Ascending aorta (tissue), 2 donors: ENCODE results near the gene SKIC3. TPM values are rescaled to one million over a fixed set of nuclear protein-coding genes. Genes with fewer than 3 reads are reported as not detected.
A peak's percentile ranks its signal among the peaks of the same experiment; 100 is the strongest.

Experiments
- DNase-seq, 2 donors: peaks; one replicate each; pipeline ENCODE4 v3.0.0-alpha.2; 2019; ENCODE audit warnings: low spot score in 2 of 2
- H3K27ac ChIP-seq, 2 donors: fragments of 200-600 bp; sonication (generic); one replicate each; pipeline ENCODE4 v1.5.1; 2016 to 2017; ENCODE audit warnings: mild to moderate bottlenecking in 1 of 2
- H3K27me3 ChIP-seq: fragments of 200-600 bp; sonication (generic); one replicate; pipeline ENCODE4 v1.5.1; 2017
- H3K36me3 ChIP-seq, 2 donors: fragments of 200-600 bp; sonication (generic); one replicate each; pipeline ENCODE4 v1.5.1; 2016
- H3K4me1 ChIP-seq, 2 donors: fragments of 200-600 bp; sonication (generic); one replicate each; pipeline ENCODE4 v1.5.1; 2016 to 2017; ENCODE audit warnings: mild to moderate bottlenecking in 1 of 2
- H3K4me3 ChIP-seq, 2 donors: fragments of 200-600 bp; sonication (generic); one replicate each; pipeline ENCODE4 v1.5.1; 2016 to 2017; ENCODE audit warnings: mild to moderate bottlenecking in 1 of 2
- H3K9me3 ChIP-seq, 2 donors: fragments of 200-600 bp; sonication (generic); one replicate each; pipeline ENCODE4 v1.5.1; 2016
- CTCF ChIP-seq, 3 experiments: fragments of 200-600 bp in 2 of 3; fragments of 450-650 bp in 1 of 3; sonication (generic) in 2 of 3; IDR thresholded peaks; one replicate each; pipeline ENCODE4 v1.5.1; 2016 to 2019; ENCODE audit warnings: antibody characterized with exemption in 3 of 3, mild to moderate bottlenecking in 1 of 3, moderate library complexity in 1 of 3
- intact Hi-C: fragments of 100-400 bp; cut with DNase I; formaldehyde crosslinking; loops from one replicate; pipeline ENCODE4 v1.15.1; 2023
- total RNA-seq: library from RNA; depleted of rRNA; stranded (reverse); fragments of >200 nt; gene quantifications from one replicate; pipeline ENCODE4 v1.1.0, GENCODE V29; 2016

Gene SKIC3
- total RNA-seq, 1 donor from 2014 or later = 12.7 TPM

DNA sequence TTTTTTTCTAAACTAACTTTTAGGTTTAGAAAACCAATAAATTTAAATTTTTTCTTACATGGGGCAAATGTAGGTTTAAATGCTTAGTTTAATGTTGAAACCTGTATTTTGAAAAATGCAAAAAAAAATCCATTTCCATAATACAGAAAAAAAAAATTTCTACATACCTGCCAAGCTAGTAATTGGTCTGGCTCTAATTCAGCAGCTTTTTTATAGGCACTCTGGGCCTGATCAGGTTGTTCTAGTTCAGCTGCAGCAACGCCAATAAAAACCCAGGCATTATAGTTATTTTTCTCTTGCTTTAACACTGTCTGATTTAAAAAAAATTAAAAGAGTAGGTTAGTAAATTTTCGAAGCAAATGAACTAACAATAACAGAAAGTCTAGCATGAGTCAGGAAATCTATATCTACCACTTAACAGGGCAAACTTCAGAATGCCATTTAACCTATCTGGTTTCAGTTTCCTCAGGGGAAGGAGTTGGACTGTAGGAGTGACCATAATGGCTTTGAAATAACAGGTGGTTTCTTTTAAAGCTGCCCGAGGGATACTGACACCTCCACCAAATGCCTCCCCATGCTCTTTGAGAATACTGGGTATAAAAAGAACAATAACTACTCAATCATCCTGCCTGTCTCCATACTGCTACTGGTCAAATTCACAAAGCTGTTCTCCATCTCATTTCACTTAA lies 11.6 kb downstream of the SKIC3 start:
- Histone ChIP-seq H3K4me1 (peaks cover 0 to 5% of the 10 kb centered on the region in 2 donors), H3K36me3 (peaks cover 54 to 74% of the 10 kb centered on the region in 2 donors), H3K4me3 (no peak overlapping the region), H3K27ac (peak overlapping the region in 1 of 2 donors; percentile 23), H3K9me3 (no peaks in the 10 kb centered on the region), H3K27me3 (no peaks in the 10 kb centered on the region)
- intact Hi-C loops = no loop called here
- TF ChIP-seq CTCF (IDR thresholded peaks at IDR 0.05) = no peak
- no peak for DNase-seq

- Histone ChIP-seq H3K9me3 (no peaks in the 10 kb centered on the region), H3K4me1 (no peaks in the 10 kb centered on the region), H3K27ac (no peak overlapping the region), H3K4me3 (no peak overlapping the region), H3K27me3 (no peaks in the 10 kb centered on the region), H3K36me3 (peaks cover 33 to 53% of the 10 kb centered on the region in 2 donors)
- no peak for TF ChIP-seq CTCF (IDR thresholded peaks at IDR 0.05)
- no peak for DNase-seq
- intact Hi-C loops = no loop called here
Measured at GRCh38 chr5:95537501-95537900, 17.3 kb downstream of the SKIC3 start.

GRCh38 chr5:95533761-95534160 lies 21.0 kb downstream of the SKIC3 start:
- Histone ChIP-seq H3K27ac (peak overlapping the region in 1 of 2 donors; percentile 54), H3K4me1 (no peaks in the 10 kb centered on the region), H3K27me3 (no peaks in the 10 kb centered on the region), H3K4me3 (no peak overlapping the region), H3K36me3 (peaks cover 10 to 28% of the 10 kb centered on the region in 2 donors), H3K9me3 (no peaks in the 10 kb centered on the region)
- DNase-seq = no peak
- intact Hi-C loops = no loop called here
- no peak for TF ChIP-seq CTCF (IDR thresholded peaks at IDR 0.05)

DNA sequence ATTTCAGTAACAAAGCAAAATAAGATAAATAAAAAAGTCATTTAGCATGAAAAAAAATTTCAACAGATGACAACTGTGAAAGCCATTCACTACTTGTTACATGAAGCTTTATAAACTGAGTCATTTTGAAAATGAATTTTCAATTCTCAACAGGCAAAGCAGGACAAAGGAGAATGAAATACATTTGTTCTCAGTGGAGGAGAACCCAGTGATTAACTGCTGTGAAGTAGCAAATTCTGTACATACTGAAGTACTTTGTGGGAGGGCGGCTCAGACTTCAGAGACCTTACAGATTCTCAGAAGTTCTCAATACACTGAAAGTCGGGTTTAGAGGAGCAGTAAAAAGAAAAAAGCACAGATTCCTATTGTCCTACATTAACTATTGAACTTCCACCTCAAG lies 21.7 kb downstream of the SKIC3 start:
- DNase-seq = no peak
- H3K36me3 ChIP-seq = peaks cover 17 to 34% of the 10 kb centered on the region in 2 donors

GRCh38 chr5:95532415-95532814 lies 22.4 kb downstream of the SKIC3 start:
- peaks cover 22 to 41% of the 10 kb centered on the region in 2 donors for H3K36me3 ChIP-seq
- no peaks in the 10 kb centered on the region for H3K4me1 ChIP-seq
- H3K4me3 ChIP-seq = no peak overlapping the region
- no peak overlapping the region for H3K27ac ChIP-seq
- no peaks in the 10 kb centered on the region for H3K27me3 ChIP-seq
- intact Hi-C loops = no loop called here
- no peaks in the 10 kb centered on the region for H3K9me3 ChIP-seq
- no peak for DNase-seq
- TF ChIP-seq CTCF (IDR thresholded peaks at IDR 0.05) = no peak

More for the DNA sequence above, 21.7 kb downstream of the SKIC3 start:
- no peaks in the 10 kb centered on the region for H3K9me3 ChIP-seq
- TF ChIP-seq CTCF (IDR thresholded peaks at IDR 0.05) = no peak
- H3K27ac ChIP-seq = no peak overlapping the region
- intact Hi-C loops = no loop called here
- H3K4me1 ChIP-seq = no peaks in the 10 kb centered on the region
- no peak overlapping the region for H3K4me3 ChIP-seq
- H3K27me3 ChIP-seq = no peaks in the 10 kb centered on the region
